ENCODE data around the gene TNFSF12. TPM values are rescaled to one million over a fixed set of nuclear protein-coding genes. Genes with fewer than 3 reads are reported as not detected.

TNFSF12 gene
- total RNA-seq, 3 donors from 2014 or later = 39.3 to 65.3 (median 41.1) TPM

GRCh38 chr17:7563115-7563869, 14.4 kb downstream of the TNFSF12 start:
- intact Hi-C loops (cut with DNase I; ENCODE audit: low total_unique reads) = loop anchor here (10.0 kb wide), 1 partner anchor 48 kb away; no protein-coding TSS in a partner anchor
- no peak for DNase-seq (ENCODE audit: low spot score in 2 of 2)
- H3K9me3 ChIP-seq = no peaks in the 10 kb centered on the region
- peaks cover 10 to 34% of the 10 kb centered on the region in 2 donors for H3K4me1 ChIP-seq
- no peaks in the 10 kb centered on the region for H3K36me3 ChIP-seq
- no peak overlapping the region for H3K27ac ChIP-seq
- peak overlapping the region in 2 of 3 donors; percentile 81 to 90 for H3K4me3 ChIP-seq
- TF ChIP-seq CTCF (IDR thresholded peaks at IDR 0.05) (no peak), POLR2AphosphoS5 (IDR thresholded peaks at IDR 0.05) (no peak), POLR2A (IDR thresholded peaks at IDR 0.05) (no peak)
- no peaks in the 10 kb centered on the region for H3K27me3 ChIP-seq

- no peaks in the 10 kb centered on the region for H3K36me3 ChIP-seq
These were observed 20.7 kb downstream of the TNFSF12 start for GRCh38 chr17:7569571-7569970.

GRCh38 chr17:7570351-7570750, 21.5 kb downstream of the TNFSF12 start:
- DNase-seq (ENCODE audit: low spot score in 2 of 2) = no peak
- H3K9me3 ChIP-seq = no peaks in the 10 kb centered on the region
- peaks cover 2% of the 10 kb centered on the region for H3K36me3 ChIP-seq
- no peak overlapping the region for H3K27ac ChIP-seq
- intact Hi-C loops (cut with DNase I; ENCODE audit: low total_unique reads) = no loop called here
- TF ChIP-seq POLR2A (IDR thresholded peaks at IDR 0.05) (no peak), POLR2AphosphoS5 (IDR thresholded peaks at IDR 0.05) (no peak), CTCF (IDR thresholded peaks at IDR 0.05) (no peak)
- H3K27me3 ChIP-seq = no peaks in the 10 kb centered on the region
- H3K4me3 ChIP-seq = no peak overlapping the region
- peaks cover 5 to 8% of the 10 kb centered on the region in 2 donors for H3K4me1 ChIP-seq

More at GRCh38 chr17:7569571-7569970, 20.7 kb downstream of the TNFSF12 start:
- peaks cover 0 to 8% of the 10 kb centered on the region in 2 donors for H3K4me1 ChIP-seq
- H3K27ac ChIP-seq = no peak overlapping the region
- intact Hi-C loops (cut with DNase I; ENCODE audit: low total_unique reads) = loop anchor here (10.0 kb wide), 1 partner anchor 55 kb away; no protein-coding TSS in a partner anchor
- no peaks in the 10 kb centered on the region for H3K27me3 ChIP-seq
- H3K4me3 ChIP-seq = no peak overlapping the region
- no peak for DNase-seq (ENCODE audit: low spot score in 2 of 2)
- no peaks in the 10 kb centered on the region for H3K9me3 ChIP-seq
- no peak for TF ChIP-seq CTCF (IDR thresholded peaks at IDR 0.05)
- no peak for TF ChIP-seq POLR2A (IDR thresholded peaks at IDR 0.05)
- TF ChIP-seq POLR2AphosphoS5 (IDR thresholded peaks at IDR 0.05) = no peak

- TF ChIP-seq POLR2A (IDR thresholded peaks at IDR 0.05) (no peak), CTCF (IDR thresholded peaks at IDR 0.05) (no peak), POLR2AphosphoS5 (IDR thresholded peaks at IDR 0.05) (no peak)
- intact Hi-C loops (cut with DNase I; ENCODE audit: low total_unique reads) = no loop called here
These were observed 23.4 kb downstream of the TNFSF12 start for GRCh38 chr17:7572338-7572587.

GRCh38 chr17:7572588-7573323, 23.9 kb downstream of the TNFSF12 start:
- no peaks in the 10 kb centered on the region for H3K9me3 ChIP-seq
- intact Hi-C loops (cut with DNase I; ENCODE audit: low total_unique reads) = no loop called here
- peak; percentile 100 for DNase-seq (ENCODE audit: low spot score in 2 of 2)
- peak overlapping the region; percentile 98 for H3K27ac ChIP-seq
- peaks cover 8 to 9% of the 10 kb centered on the region in 2 donors for H3K4me1 ChIP-seq
- TF ChIP-seq POLR2AphosphoS5 (IDR thresholded peaks at IDR 0.05) (peak; percentile 98 to 99 (median 99)), CTCF (IDR thresholded peaks at IDR 0.05) (peak in 1 of 3 donors; percentile 24), POLR2A (IDR thresholded peaks at IDR 0.05) (peak; percentile 98)
- peaks cover 16% of the 10 kb centered on the region for H3K36me3 ChIP-seq
- H3K27me3 ChIP-seq = no peaks in the 10 kb centered on the region
- H3K4me3 ChIP-seq = peak overlapping the region; percentile 92 to 100 (median 100)

More at GRCh38 chr17:7572338-7572587, 23.4 kb downstream of the TNFSF12 start:
- Histone ChIP-seq H3K36me3 (peaks cover 16% of the 10 kb centered on the region), H3K9me3 (no peaks in the 10 kb centered on the region), H3K4me3 (peak overlapping the region; percentile 92 to 100 (median 100)), H3K27ac (peak overlapping the region; percentile 98), H3K27me3 (no peaks in the 10 kb centered on the region), H3K4me1 (peaks cover 8 to 9% of the 10 kb centered on the region in 2 donors)
- no peak for DNase-seq (ENCODE audit: low spot score in 2 of 2)
